Nephron (organoid): ENCODE measurements around the gene CCDC169.

Experiments used
- H3K27ac Mint-ChIP-seq, 3 experiments: 2 replicates each; pipeline ENCODE4 v1.8.0; 2020; ENCODE audit warnings: mixed read lengths in 3 of 3, mild to moderate bottlenecking in 2 of 3, moderate library complexity in 1 of 3
- H3K27me3 Mint-ChIP-seq: 2 replicates; pipeline ENCODE4 v1.8.0; 2021; ENCODE audit warnings: low read depth, mild to moderate bottlenecking, moderate library complexity, mixed read lengths
- H3K36me3 Mint-ChIP-seq: 2 replicates; pipeline ENCODE4 v1.8.0; 2020; ENCODE audit warnings: low read depth, mixed read lengths
- H3K4me1 Mint-ChIP-seq: 2 replicates; pipeline ENCODE4 v1.8.0; 2020; ENCODE audit warnings: mixed read lengths
- H3K4me3 Mint-ChIP-seq, 3 experiments: 2 replicates each; pipeline ENCODE4 v1.8.0; 2020; ENCODE audit warnings: mild to moderate bottlenecking in 3 of 3, mixed read lengths in 3 of 3, moderate library complexity in 2 of 3
- H3K9me3 Mint-ChIP-seq: 2 replicates; pipeline ENCODE4 v1.8.0; 2020; ENCODE audit warnings: mixed read lengths
- CTCF ChIP-seq, 3 experiments: fragments of 200-600 bp; sonication (generic); IDR thresholded peaks; one replicate each; pipeline ENCODE4 v1.5.0; 2021; ENCODE audit warnings: antibody characterized with exemption in 3 of 3; ENCODE audit not compliant: unreplicated experiment in 3 of 3

CCDC169 gene

GRCh38 chr13:36282821-36283432 lies 14.7 kb downstream of the CCDC169 start:
- Mint-ChIP-seq H3K4me3 (no peak overlapping the region), H3K27me3 (no peaks in the 10 kb centered on the region), H3K36me3 (no peaks in the 10 kb centered on the region), H3K9me3 (peaks cover 5% of the 10 kb centered on the region), H3K4me1 (no peaks in the 10 kb centered on the region), H3K27ac (no peak overlapping the region)
- peak; percentile 78 to 89 (median 84) for TF ChIP-seq CTCF (IDR thresholded peaks at IDR 0.05; ENCODE audit: unreplicated experiment in 3 of 3)

GRCh38 chr13:36275190-36276002 lies 22.2 kb downstream of the CCDC169 start:
- Mint-ChIP-seq H3K27me3 (no peaks in the 10 kb centered on the region), H3K4me3 (no peak overlapping the region), H3K36me3 (no peaks in the 10 kb centered on the region), H3K27ac (peak overlapping the region in 2 of 3 experiments; percentile 51 to 75), H3K4me1 (peaks cover 31% of the 10 kb centered on the region), H3K9me3 (peaks cover 9% of the 10 kb centered on the region)
- peak; percentile 63 to 76 (median 69) for TF ChIP-seq CTCF (IDR thresholded peaks at IDR 0.05; ENCODE audit: unreplicated experiment in 3 of 3)

- no peak for TF ChIP-seq CTCF (IDR thresholded peaks at IDR 0.05; ENCODE audit: unreplicated experiment in 3 of 3)
- H3K27ac Mint-ChIP-seq = peak overlapping the region in 2 of 3 experiments; percentile 47 to 75
- H3K9me3 Mint-ChIP-seq = peaks cover 21% of the 10 kb centered on the region
- H3K4me1 Mint-ChIP-seq = peaks cover 31% of the 10 kb centered on the region
- H3K27me3 Mint-ChIP-seq = no peaks in the 10 kb centered on the region
- no peaks in the 10 kb centered on the region for H3K36me3 Mint-ChIP-seq
- H3K4me3 Mint-ChIP-seq = peak overlapping the region in 1 of 3 experiments; percentile 35
Measured at GRCh38 chr13:36273431-36273830, 24.2 kb downstream of the CCDC169 start.

GRCh38 chr13:36261976-36262375 lies 35.6 kb downstream of the CCDC169 start:
- Mint-ChIP-seq H3K27me3 (peaks cover 6% of the 10 kb centered on the region), H3K4me1 (peaks cover 3% of the 10 kb centered on the region), H3K9me3 (peaks cover 5% of the 10 kb centered on the region), H3K36me3 (no peaks in the 10 kb centered on the region), H3K4me3 (no peak overlapping the region), H3K27ac (no peak overlapping the region)
- no peak for TF ChIP-seq CTCF (IDR thresholded peaks at IDR 0.05; ENCODE audit: unreplicated experiment in 3 of 3)

GRCh38 chr13:36261011-36261410 lies 36.6 kb downstream of the CCDC169 start:
- Mint-ChIP-seq H3K36me3 (no peaks in the 10 kb centered on the region), H3K27ac (no peak overlapping the region), H3K9me3 (no peaks in the 10 kb centered on the region), H3K4me1 (no peaks in the 10 kb centered on the region), H3K4me3 (no peak overlapping the region), H3K27me3 (peaks cover 6% of the 10 kb centered on the region)
- no peak for TF ChIP-seq CTCF (IDR thresholded peaks at IDR 0.05; ENCODE audit: unreplicated experiment in 3 of 3)
